GM12865 (cell line): ENCODE measurements around the gene PLXNA2.

Source experiments
- DNase-seq: peaks from one replicate; pipeline ENCODE4 v3.0.0; 2010; ENCODE audit warnings: low read depth
- H3K4me3 ChIP-seq: 2 replicates; pipeline ENCODE4 v1.5.1; 2011; ENCODE audit warnings: mild to moderate bottlenecking, low read depth, low read length, control low read depth
- CTCF ChIP-seq: IDR thresholded peaks from 2 replicates; pipeline ENCODE4 v1.5.1; 2011; ENCODE audit warnings: low read length, control low read depth, low read depth, inconsistent platforms; ENCODE audit not compliant: insufficient read depth; ENCODE audit errors: missing control alignments

Gene PLXNA2

GRCh38 chr1:207987164-207987563, 257.0 kb downstream of the PLXNA2 start:
- H3K4me3 ChIP-seq: no peak overlapping the region

GRCh38 chr1:207985996-207986395, 258.2 kb downstream of the PLXNA2 start:
- no peak for TF ChIP-seq CTCF
- no peak overlapping the region for H3K4me3 ChIP-seq
- DNase-seq: no peak

More at GRCh38 chr1:207987164-207987563, 257.0 kb downstream of the PLXNA2 start:
- DNase-seq: no peak
- no peak for TF ChIP-seq CTCF

GRCh38 chr1:207984831-207985572, 259.2 kb downstream of the PLXNA2 start:
- TF ChIP-seq CTCF: no peak
- no peak overlapping the region for H3K4me3 ChIP-seq
- DNase-seq: no peak

GRCh38 chr1:207983044-207983635, 261.0 kb downstream of the PLXNA2 start:
- H3K4me3 ChIP-seq: no peak overlapping the region
- TF ChIP-seq CTCF: no peak
- DNase-seq: no peak

- peak; percentile 66 for TF ChIP-seq CTCF
- no peak overlapping the region for H3K4me3 ChIP-seq
- peak; percentile 30 for DNase-seq
Observed at GRCh38 chr1:207981976-207982375, 262.2 kb downstream of the PLXNA2 start.

- TF ChIP-seq CTCF: no peak
- no peak for DNase-seq
- no peak overlapping the region for H3K4me3 ChIP-seq
Observed at GRCh38 chr1:207978441-207978840, 265.7 kb downstream of the PLXNA2 start.
